Astrocyte (in vitro differentiated cells and primary cell): Measurements from ENCODE around the gene RAPGEF4. TPM values are rescaled to one million over a fixed set of nuclear protein-coding genes. Genes with fewer than 3 reads are reported as not detected.

Experiments
- DNase-seq: peaks from one replicate; pipeline ENCODE4 v3.0.0-alpha.2; 2010; ENCODE audit warnings: low read depth
- FAIRE-seq: peaks from 2 replicates; lab custom pipeline; 2011; peaks lifted over from hg19 to GRCh38; lab: Jason Lieb, UNC
- H2AFZ ChIP-seq: 2 replicates; pipeline ENCODE4 v1.6.0; 2012; ENCODE audit warnings: low read depth, low read length, inconsistent platforms
- H3K27ac ChIP-seq: 2 replicates; pipeline ENCODE4 v1.5.1; 2011; ENCODE audit warnings: low read depth, low read length, inconsistent platforms
- H3K27me3 ChIP-seq: 2 replicates; pipeline ENCODE4 v1.6.0; 2011; ENCODE audit warnings: low read length, inconsistent platforms; ENCODE audit not compliant: insufficient read depth
- H3K36me3 ChIP-seq: 2 replicates; pipeline ENCODE4 v1.5.1; 2011; ENCODE audit warnings: low read length, inconsistent platforms; ENCODE audit not compliant: insufficient read depth
- H3K4me1 ChIP-seq: 2 replicates; pipeline ENCODE4 v1.5.1; 2011; ENCODE audit warnings: low read length, inconsistent platforms; ENCODE audit not compliant: insufficient read depth
- H3K4me2 ChIP-seq: 2 replicates; pipeline ENCODE4 v1.6.0; 2012; ENCODE audit warnings: low read length, inconsistent platforms
- H3K4me3 ChIP-seq: 2 replicates; pipeline ENCODE4 v1.5.1; 2011; ENCODE audit warnings: low read depth, mild to moderate bottlenecking, low read length, inconsistent platforms; ENCODE audit not compliant: insufficient read depth
- H3K79me2 ChIP-seq: 2 replicates; pipeline ENCODE4 v1.6.0; 2012; ENCODE audit warnings: mild to moderate bottlenecking, low read length, inconsistent platforms; ENCODE audit not compliant: insufficient read depth
- H3K9ac ChIP-seq: 2 replicates; pipeline ENCODE4 v1.6.0; 2012; ENCODE audit warnings: mild to moderate bottlenecking, low read length, inconsistent platforms
- H3K9me3 ChIP-seq: 2 replicates; pipeline ENCODE4 v1.5.1; 2012; ENCODE audit warnings: low read depth, mild to moderate bottlenecking, low read length, inconsistent platforms; ENCODE audit not compliant: insufficient read depth
- H4K20me1 ChIP-seq: 2 replicates; pipeline ENCODE4 v1.6.0; 2012; ENCODE audit warnings: low read length, inconsistent platforms; ENCODE audit not compliant: insufficient read depth
- H3K27ac Mint-ChIP-seq: one replicate; pipeline ENCODE4 v1.8.0; 2021; ENCODE audit warnings: mild to moderate bottlenecking, mixed read lengths; ENCODE audit not compliant: unreplicated experiment
- H3K27me3 Mint-ChIP-seq: one replicate; pipeline ENCODE4 v1.8.0; 2021; ENCODE audit warnings: low read depth, mixed read lengths; ENCODE audit not compliant: unreplicated experiment
- H3K36me3 Mint-ChIP-seq: one replicate; pipeline ENCODE4 v1.8.0; 2021; ENCODE audit warnings: low read depth, mixed read lengths; ENCODE audit not compliant: unreplicated experiment
- H3K4me1 Mint-ChIP-seq: one replicate; pipeline ENCODE4 v1.8.0; 2021; ENCODE audit warnings: low read depth, mixed read lengths; ENCODE audit not compliant: unreplicated experiment
- H3K4me3 Mint-ChIP-seq: one replicate; pipeline ENCODE4 v1.8.0; 2021; ENCODE audit warnings: mild to moderate bottlenecking, moderate library complexity, mixed read lengths; ENCODE audit not compliant: unreplicated experiment
- H3K9me3 Mint-ChIP-seq: one replicate; pipeline ENCODE4 v1.8.0; 2021; ENCODE audit warnings: mild to moderate bottlenecking, mixed read lengths; ENCODE audit not compliant: unreplicated experiment
- EZH2 ChIP-seq: IDR thresholded peaks from 2 replicates; pipeline ENCODE4 v1.6.1; 2012; ENCODE audit warnings: mild to moderate bottlenecking, low read length, inconsistent platforms; ENCODE audit not compliant: insufficient read depth
- total RNA-seq: library from RNA; stranded (reverse); gene quantifications from 2 replicates; pipeline ENCODE4 v1.2.1, GENCODE V29; 2021
- TF ChIP-seq, protein P1 (sequence below): IDR thresholded peaks from 2 replicates; pipeline ENCODE4 v1.5.1; 2011; ENCODE audit warnings: low read depth, mild to moderate bottlenecking, inconsistent platforms, low read length, moderate library complexity; ENCODE audit not compliant: insufficient read depth

The RAPGEF4 gene
- total RNA-seq, 1 donor from 2014 or later: 1.1 TPM

DNA sequence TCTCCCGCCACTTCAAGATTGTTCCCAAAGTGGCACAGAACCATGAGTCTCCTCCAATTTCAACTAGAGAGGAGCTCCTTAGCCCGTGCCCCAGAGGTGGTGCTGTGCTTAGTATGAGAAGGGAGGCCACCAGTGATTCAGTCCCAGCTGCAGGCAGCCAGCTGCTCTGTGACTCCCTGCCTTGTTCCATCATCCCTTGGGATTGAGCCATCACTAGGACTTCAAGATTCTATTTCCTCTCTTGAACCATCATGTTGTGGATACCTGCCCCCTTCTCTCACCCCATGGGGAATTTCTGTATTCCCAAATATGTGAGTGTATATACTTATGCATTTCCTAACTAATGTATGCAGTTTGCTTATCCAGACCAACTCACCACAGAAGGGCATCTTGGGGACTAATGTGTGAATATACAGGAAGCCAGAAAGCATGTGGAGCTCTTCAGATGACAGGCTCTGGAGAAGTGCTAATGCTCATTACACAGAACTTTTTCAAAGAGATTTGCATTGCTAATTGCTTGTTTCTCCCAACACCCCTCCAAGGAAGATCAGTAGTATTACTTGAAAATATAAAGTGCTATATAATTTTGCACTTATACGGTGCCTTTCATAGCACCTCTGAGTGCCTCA, 229.0 kb downstream of the RAPGEF4 start:
- Histone ChIP-seq H3K9ac (no peak overlapping the region), H3K36me3 (no peaks in the 10 kb centered on the region), H3K4me1 (peaks cover 27% of the 10 kb centered on the region), H3K9me3 (no peaks in the 10 kb centered on the region), H3K27me3 (no peaks in the 10 kb centered on the region), H3K27ac (no peak overlapping the region), H3K4me3 (no peak overlapping the region), H4K20me1 (no peaks in the 10 kb centered on the region), H3K4me2 (no peak overlapping the region), H3K79me2 (no peaks in the 10 kb centered on the region), H2AFZ (no peak overlapping the region)
- no peaks in the 10 kb centered on the region for H3K36me3 Mint-ChIP-seq
- peaks cover 3% of the 10 kb centered on the region for H3K27me3 Mint-ChIP-seq
- TF ChIP-seq, protein P1, sequence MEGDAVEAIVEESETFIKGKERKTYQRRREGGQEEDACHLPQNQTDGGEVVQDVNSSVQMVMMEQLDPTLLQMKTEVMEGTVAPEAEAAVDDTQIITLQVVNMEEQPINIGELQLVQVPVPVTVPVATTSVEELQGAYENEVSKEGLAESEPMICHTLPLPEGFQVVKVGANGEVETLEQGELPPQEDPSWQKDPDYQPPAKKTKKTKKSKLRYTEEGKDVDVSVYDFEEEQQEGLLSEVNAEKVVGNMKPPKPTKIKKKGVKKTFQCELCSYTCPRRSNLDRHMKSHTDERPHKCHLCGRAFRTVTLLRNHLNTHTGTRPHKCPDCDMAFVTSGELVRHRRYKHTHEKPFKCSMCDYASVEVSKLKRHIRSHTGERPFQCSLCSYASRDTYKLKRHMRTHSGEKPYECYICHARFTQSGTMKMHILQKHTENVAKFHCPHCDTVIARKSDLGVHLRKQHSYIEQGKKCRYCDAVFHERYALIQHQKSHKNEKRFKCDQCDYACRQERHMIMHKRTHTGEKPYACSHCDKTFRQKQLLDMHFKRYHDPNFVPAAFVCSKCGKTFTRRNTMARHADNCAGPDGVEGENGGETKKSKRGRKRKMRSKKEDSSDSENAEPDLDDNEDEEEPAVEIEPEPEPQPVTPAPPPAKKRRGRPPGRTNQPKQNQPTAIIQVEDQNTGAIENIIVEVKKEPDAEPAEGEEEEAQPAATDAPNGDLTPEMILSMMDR: no peak
- TF ChIP-seq EZH2: no peak
- peaks cover 21% of the 10 kb centered on the region for H3K4me1 Mint-ChIP-seq
- FAIRE-seq (no peak), DNase-seq (no peak)
- H3K4me3 Mint-ChIP-seq: no peak overlapping the region
- no peaks in the 10 kb centered on the region for H3K9me3 Mint-ChIP-seq
- H3K27ac Mint-ChIP-seq: no peak overlapping the region

DNA sequence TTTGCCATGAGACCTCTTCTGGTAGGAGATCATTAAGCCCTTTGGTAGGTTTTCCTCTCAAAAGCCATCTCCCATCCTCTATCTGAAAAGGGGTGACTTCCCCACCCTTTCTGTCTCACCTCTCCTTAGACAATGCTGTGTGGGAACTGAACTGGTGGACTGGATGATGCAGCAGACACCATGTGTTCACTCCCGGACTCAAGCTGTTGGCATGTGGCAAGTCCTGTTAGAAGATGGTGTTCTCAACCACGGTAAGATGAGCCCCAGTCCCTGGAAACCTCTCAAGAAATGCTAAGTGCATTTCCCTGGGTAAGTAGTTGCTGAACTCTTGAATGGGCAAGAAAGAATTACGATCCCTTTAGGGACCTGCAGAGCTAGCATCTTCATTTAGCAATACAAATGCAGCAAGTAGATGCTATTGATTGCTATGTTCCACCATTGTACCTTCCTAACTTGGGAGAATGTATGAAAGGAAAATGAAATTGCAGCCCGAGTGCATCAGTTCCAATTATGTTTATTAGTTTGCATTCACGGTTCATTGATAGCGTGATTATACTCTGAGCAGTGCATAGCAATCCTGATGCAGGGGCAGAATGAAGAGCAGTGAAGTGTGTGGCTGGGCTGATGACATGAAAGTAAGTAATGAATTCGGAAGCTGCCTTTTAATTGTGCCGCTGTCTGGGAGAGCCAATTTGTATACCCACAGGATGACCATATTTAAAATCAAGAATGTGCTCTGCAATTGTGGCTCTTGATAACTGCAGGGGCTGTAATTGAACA, 230.0 kb downstream of the RAPGEF4 start:
- FAIRE-seq: no peak
- Histone ChIP-seq H3K9me3 (no peaks in the 10 kb centered on the region), H4K20me1 (no peaks in the 10 kb centered on the region), H3K27me3 (no peaks in the 10 kb centered on the region), H3K4me1 (peaks cover 27% of the 10 kb centered on the region), H3K36me3 (no peaks in the 10 kb centered on the region), H3K9ac (no peak overlapping the region), H3K4me2 (no peak overlapping the region), H3K4me3 (no peak overlapping the region), H2AFZ (no peak overlapping the region), H3K27ac (no peak overlapping the region), H3K79me2 (no peaks in the 10 kb centered on the region)
- Mint-ChIP-seq H3K4me1 (peaks cover 21% of the 10 kb centered on the region), H3K9me3 (no peaks in the 10 kb centered on the region), H3K36me3 (no peaks in the 10 kb centered on the region), H3K27ac (no peak overlapping the region), H3K4me3 (no peak overlapping the region), H3K27me3 (peaks cover 3% of the 10 kb centered on the region)
- TF ChIP-seq, protein P1: no peak
- no peak for TF ChIP-seq EZH2
- no peak for DNase-seq
